Hematopoietic multipotent progenitor cell treated with erythropoietin and hydrocortisone succinate and interleukin-3 and kit ligand, for 6 days (in vitro differentiated cells): Measurements from ENCODE around the gene LPCAT2.

ENCODE experiments used
- DNase-seq: peaks from one replicate; pipeline ENCODE4 v3.0.0-alpha.2; 2015

Gene LPCAT2

GRCh38 chr16:55557186-55557585 is 48.3 kb downstream of the LPCAT2 start:
- DNase-seq: no peak

GRCh38 chr16:55559233-55559632 is 50.4 kb downstream of the LPCAT2 start:
- no peak for DNase-seq

- no peak for DNase-seq
Measured at GRCh38 chr16:55559933-55560516, 51.2 kb downstream of the LPCAT2 start.

- no peak for DNase-seq
Measured at GRCh38 chr16:55561319-55561848, 52.5 kb downstream of the LPCAT2 start.

GRCh38 chr16:55562936-55563335 is 54.1 kb downstream of the LPCAT2 start:
- DNase-seq: no peak

GRCh38 chr16:55563797-55564196 is 54.9 kb downstream of the LPCAT2 start:
- DNase-seq: no peak

- DNase-seq: no peak
Measured at GRCh38 chr16:55565086-55565485, 56.2 kb downstream of the LPCAT2 start.

- no peak for DNase-seq
Measured at GRCh38 chr16:55566432-55567175, 57.7 kb downstream of the LPCAT2 start, which contains the start of gene CAPNS2. Gene CAPNS2 (plus strand): TSS chr16:55566684. CDS start chr16:55566757, 73 bp downstream.

- DNase-seq: peak; percentile 19
Measured at GRCh38 chr16:55567382-55567781, 58.5 kb downstream of the LPCAT2 start.

- no peak for DNase-seq
Measured at GRCh38 chr16:55568207-55568606, 59.3 kb downstream of the LPCAT2 start.

- no peak for DNase-seq
Measured at GRCh38 chr16:55569025-55569424, 60.2 kb downstream of the LPCAT2 start.

- peak; percentile 37 for DNase-seq
Measured at GRCh38 chr16:55570159-55570558, 61.3 kb downstream of the LPCAT2 start.

- DNase-seq: no peak
Measured at GRCh38 chr16:55571191-55571897, 62.5 kb downstream of the LPCAT2 start.

- DNase-seq: no peak
Measured at GRCh38 chr16:55572439-55572838, 63.6 kb downstream of the LPCAT2 start.

- peak; percentile 14 for DNase-seq
Measured at GRCh38 chr16:55574811-55575210, 65.9 kb downstream of the LPCAT2 start.

- DNase-seq: no peak
Measured at GRCh38 chr16:55575496-55575895, 66.6 kb downstream of the LPCAT2 start.

GRCh38 chr16:55576384-55576783 is 67.5 kb downstream of the LPCAT2 start:
- no peak for DNase-seq

GRCh38 chr16:55577887-55578286 is 69.0 kb downstream of the LPCAT2 start:
- DNase-seq: no peak

GRCh38 chr16:55585631-55586030 is 76.8 kb downstream of the LPCAT2 start:
- no peak for DNase-seq

- DNase-seq: no peak
Measured at GRCh38 chr16:55588799-55589198, 79.9 kb downstream of the LPCAT2 start.

GRCh38 chr16:55592306-55592705 is 83.4 kb downstream of the LPCAT2 start:
- DNase-seq: peak; percentile 45

GRCh38 chr16:55597928-55598327 is 89.1 kb downstream of the LPCAT2 start:
- DNase-seq: no peak

GRCh38 chr16:55605754-55606336 is 97.0 kb downstream of the LPCAT2 start:
- DNase-seq: no peak
